GM12875 (cell line): ENCODE results near the gene SAA2.

Experiments
- H3K4me3 ChIP-seq: one replicate; pipeline ENCODE4 v1.5.1; 2011; ENCODE audit warnings: low read depth, low read length, control low read depth
- TF ChIP-seq, protein P1 (sequence below): IDR thresholded peaks from 2 replicates; pipeline ENCODE4 v1.5.1; 2011; ENCODE audit warnings: low read depth, mild to moderate bottlenecking, control low read depth, inconsistent platforms, low read length, moderate library complexity, borderline replicate concordance; ENCODE audit not compliant: insufficient read depth

SAA2 gene

DNA sequence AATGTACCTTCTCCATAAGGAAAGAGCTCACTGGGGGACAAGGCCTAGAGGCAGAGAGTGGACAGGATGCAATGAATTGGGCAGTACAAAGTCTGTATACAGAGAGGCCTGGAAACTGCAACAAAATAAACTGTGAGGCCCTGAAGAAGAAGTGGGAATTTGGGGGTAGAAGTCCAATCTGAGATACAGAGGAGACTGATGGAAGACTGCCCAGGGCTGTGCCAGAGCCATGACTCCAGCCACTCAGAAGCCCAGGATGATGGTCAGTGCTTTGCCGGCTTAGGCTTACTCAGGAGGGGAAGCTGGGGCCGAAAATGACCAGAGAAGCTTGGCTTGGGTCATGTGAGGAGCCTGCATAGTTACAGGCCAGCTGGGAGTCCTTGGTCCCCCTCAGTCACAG, 17.6 kb downstream of the SAA2 start:
- TF ChIP-seq, protein P1, sequence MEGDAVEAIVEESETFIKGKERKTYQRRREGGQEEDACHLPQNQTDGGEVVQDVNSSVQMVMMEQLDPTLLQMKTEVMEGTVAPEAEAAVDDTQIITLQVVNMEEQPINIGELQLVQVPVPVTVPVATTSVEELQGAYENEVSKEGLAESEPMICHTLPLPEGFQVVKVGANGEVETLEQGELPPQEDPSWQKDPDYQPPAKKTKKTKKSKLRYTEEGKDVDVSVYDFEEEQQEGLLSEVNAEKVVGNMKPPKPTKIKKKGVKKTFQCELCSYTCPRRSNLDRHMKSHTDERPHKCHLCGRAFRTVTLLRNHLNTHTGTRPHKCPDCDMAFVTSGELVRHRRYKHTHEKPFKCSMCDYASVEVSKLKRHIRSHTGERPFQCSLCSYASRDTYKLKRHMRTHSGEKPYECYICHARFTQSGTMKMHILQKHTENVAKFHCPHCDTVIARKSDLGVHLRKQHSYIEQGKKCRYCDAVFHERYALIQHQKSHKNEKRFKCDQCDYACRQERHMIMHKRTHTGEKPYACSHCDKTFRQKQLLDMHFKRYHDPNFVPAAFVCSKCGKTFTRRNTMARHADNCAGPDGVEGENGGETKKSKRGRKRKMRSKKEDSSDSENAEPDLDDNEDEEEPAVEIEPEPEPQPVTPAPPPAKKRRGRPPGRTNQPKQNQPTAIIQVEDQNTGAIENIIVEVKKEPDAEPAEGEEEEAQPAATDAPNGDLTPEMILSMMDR = no peak
- H3K4me3 ChIP-seq = no peak overlapping the region

DNA sequence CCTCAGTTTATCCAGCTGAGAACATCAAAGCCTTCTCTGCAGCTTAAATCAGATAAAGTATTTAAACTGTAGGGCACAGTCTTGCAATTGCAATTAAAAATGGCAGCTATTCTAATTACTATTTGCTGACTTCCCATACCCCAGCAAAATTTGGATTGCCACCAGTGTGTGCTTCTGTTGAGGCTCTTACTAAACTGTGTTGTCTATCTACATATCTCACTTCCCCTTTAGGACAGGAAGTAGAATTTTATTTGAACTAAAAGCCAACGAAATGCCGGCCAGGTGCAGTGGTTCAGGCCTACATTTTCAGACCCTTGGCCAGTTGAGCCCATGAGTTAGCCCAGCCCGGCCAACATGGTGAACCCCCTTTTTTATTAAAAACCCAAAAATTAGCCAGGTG, 19.0 kb downstream of the SAA2 start:
- H3K4me3 ChIP-seq = no peak overlapping the region
- TF ChIP-seq, protein P1 = no peak

DNA sequence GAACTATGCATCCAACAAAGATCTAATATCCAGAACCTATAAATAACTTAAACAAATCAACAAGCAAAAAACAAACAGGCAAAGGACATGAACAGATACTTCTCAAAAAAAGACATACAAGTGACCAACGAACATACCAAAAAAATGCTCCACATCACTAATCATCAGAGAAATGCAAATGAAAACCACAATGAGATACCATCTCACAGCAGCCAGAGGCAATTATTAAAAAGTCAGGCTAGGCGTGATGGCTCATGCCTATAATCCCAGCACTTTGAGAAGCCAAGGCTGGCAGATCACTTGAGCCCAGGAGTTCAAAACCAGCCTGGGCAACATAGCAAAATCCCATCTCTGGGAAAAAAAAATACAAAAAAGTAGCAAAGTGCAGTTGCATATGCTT, 22.6 kb downstream of the SAA2 start:
- TF ChIP-seq, protein P1 = no peak
- no peak overlapping the region for H3K4me3 ChIP-seq

DNA sequence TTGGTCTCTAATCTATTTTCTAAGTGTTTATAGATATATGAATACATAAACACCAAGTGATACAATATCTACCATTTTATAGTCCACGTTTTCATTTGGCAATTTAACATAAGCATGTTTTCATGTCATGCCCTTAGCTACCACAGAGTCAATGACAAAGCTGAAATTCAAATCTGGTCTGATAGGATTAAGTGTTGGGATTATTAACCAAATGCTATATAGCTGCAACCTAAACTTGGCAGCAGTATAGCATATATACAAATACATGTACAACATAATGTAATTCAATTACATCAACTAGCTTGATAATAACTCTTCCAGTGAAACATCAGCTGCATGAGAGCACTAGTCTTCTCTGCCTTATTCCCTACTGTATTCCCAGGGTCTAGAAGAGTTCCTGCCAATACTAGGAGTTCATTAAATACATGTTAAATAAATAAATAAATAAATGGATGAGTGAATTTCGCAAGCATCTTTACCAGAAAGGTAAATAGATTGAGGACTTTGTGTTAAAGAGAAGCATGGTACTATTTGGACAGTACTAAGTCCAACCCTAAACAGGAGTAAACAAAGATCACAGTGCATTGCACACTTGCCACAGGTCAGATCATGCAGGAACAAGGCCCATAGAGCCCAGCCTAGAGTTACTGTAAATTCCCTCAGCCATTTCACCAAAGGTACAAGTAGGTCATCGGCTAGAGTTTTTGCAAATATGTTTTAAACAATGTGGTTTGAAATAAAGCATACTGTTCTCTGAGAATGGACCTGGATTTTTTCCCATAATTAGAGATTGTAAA, 24.7 kb downstream of the SAA2 start:
- TF ChIP-seq, protein P1 = no peak
- H3K4me3 ChIP-seq = no peak overlapping the region

DNA sequence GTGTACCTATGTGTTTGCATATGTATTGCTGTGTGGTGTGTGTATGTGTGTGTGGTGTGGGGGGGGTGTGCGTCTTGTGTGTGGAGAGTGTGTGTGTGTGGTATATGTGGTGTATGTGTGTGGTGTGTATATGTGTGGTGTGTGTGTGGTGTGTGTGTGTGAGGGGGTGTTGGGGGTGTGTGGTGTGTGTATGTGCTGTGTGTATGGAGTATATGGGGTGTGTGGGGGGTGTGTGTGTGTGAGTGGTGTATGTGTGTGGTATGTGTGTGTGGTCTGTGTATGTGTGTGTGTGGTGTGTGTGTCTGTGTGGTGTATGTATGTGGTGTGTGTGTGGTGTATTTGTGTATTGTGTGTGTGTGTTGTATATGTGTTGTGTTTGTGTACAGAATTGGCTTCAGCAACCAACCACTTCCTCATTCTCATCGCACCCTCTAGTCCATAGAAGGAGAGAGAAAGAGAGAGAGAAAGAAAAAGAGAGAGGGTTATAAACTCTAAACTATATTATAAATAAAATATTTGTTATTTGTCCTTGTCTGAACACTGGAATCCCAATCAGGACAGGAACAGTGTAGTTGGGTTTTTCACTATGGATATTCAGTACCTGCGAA, 25.6 kb downstream of the SAA2 start:
- TF ChIP-seq, protein P1 = no peak
- H3K4me3 ChIP-seq = no peak overlapping the region

DNA sequence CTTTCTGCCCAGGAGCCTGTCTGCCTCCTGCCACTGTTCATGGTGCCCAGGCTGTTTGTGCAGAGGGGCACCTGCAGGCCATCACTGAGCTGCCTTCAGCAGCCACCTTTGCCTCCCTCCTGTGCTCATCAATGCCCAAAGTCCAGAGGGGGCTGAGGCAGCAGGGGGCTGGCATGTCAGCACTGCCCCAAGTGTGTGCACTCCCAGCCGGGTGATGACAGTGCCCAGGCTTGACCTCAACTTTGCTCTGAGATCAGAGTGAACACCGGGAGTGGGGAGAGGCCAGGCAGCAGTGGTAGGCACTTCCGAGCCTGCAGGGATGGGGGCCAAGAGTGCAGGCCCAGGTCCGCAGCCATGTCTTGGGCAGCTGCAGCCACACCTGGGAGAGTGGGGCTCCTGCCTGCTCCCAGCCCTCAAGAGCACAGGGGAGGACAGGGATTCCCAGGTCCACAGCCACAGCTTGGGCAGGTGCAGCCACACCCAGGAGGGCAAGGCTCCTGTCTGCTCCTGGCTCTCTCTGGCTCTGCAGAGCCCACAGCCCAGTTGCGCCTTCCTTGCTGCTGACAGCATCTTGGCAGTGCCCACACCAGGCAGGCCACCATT, 27.1 kb downstream of the SAA2 start:
- no peak overlapping the region for H3K4me3 ChIP-seq
- TF ChIP-seq, protein P1 = no peak
